ENCODE results near the gene CREB5. TPM values are rescaled to one million over a fixed set of nuclear protein-coding genes. Genes with fewer than 3 reads are reported as not detected.

The CREB5 gene
- total RNA-seq, 1 experiment from 2014 or later, result 5.2 TPM

- Histone ChIP-seq H2AFZ (ENCODE audit: low read length) (no peak overlapping the region), H3K4me2 (ENCODE audit: low read length) (no peak overlapping the region), H4K20me1 (ENCODE audit: low read length) (no peaks in the 10 kb centered on the region), H3K4me1 (ENCODE audit: insufficient read depth, low read length) (peaks cover 15% of the 10 kb centered on the region), H3K79me2 (ENCODE audit: low read length) (no peaks in the 10 kb centered on the region), H3K9ac (ENCODE audit: low read length) (no peak overlapping the region), H3K36me3 (ENCODE audit: low read depth, low read length) (no peaks in the 10 kb centered on the region), H3K9me3 (ENCODE audit: low read length) (no peaks in the 10 kb centered on the region), H3K27me3 (ENCODE audit: low read length) (no peaks in the 10 kb centered on the region), H3K9me2 (replicated peaks; ENCODE audit: low read length) (no peaks in the 10 kb centered on the region), H3K27ac (ENCODE audit: low read length) (no peak overlapping the region), H3F3A (ENCODE audit: low read length, unreplicated experiment) (no peaks in the 10 kb centered on the region), H3K4me3 (ENCODE audit: low read length) (no peak overlapping the region)
- intact Hi-C loops (cut with micrococcal nuclease), result no loop called here
- no TSS peak for BruUV-seq (replicated peaks)
- ChIA-PET CTCF (no interaction called here), POLR2A (ENCODE audit: unreplicated experiment) (no interaction called here)
- TF ChIP-seq EZH2 (IDR thresholded peaks at IDR 0.05; ENCODE audit: low read length, unreplicated experiment) (no peak), EZH2phosphoT487 (IDR thresholded peaks at IDR 0.05; ENCODE audit: borderline replicate concordance, low read length) (no peak), CTCF (conservative IDR thresholded peaks at IDR 0.05; ENCODE audit: low read depth, low read length) (no peak)
- DNase-seq (no peak), ATAC-seq (no peak)
Measured at GRCh38 chr7:28591725-28592349, 179.5 kb downstream of the CREB5 start.

GRCh38 chr7:28592861-28593260 lies 180.5 kb downstream of the CREB5 start:
- no peak overlapping the region for H3K4me2 ChIP-seq (ENCODE audit: low read length)
- H3K27ac ChIP-seq (ENCODE audit: low read length), result no peak overlapping the region
- peaks cover 5% of the 10 kb centered on the region for H3K4me1 ChIP-seq (ENCODE audit: insufficient read depth, low read length)
- H3K9ac ChIP-seq (ENCODE audit: low read length), result no peak overlapping the region
- CTCF ChIA-PET, result no interaction called here
- no peak for DNase-seq
- H3K9me2 ChIP-seq (replicated peaks; ENCODE audit: low read length), result no peaks in the 10 kb centered on the region
- no peak overlapping the region for H3K4me3 ChIP-seq (ENCODE audit: low read length)
- ATAC-seq, result no peak
- no peaks in the 10 kb centered on the region for H4K20me1 ChIP-seq (ENCODE audit: low read length)
- H3K9me3 ChIP-seq (ENCODE audit: low read length), result no peaks in the 10 kb centered on the region
- H2AFZ ChIP-seq (ENCODE audit: low read length), result no peak overlapping the region
- POLR2A ChIA-PET (ENCODE audit: unreplicated experiment), result no interaction called here
- no peaks in the 10 kb centered on the region for H3K27me3 ChIP-seq (ENCODE audit: low read length)
- no peaks in the 10 kb centered on the region for H3K36me3 ChIP-seq (ENCODE audit: low read depth, low read length)
- intact Hi-C loops (cut with micrococcal nuclease), result no loop called here
- BruUV-seq (replicated peaks), result no TSS peak
- TF ChIP-seq EZH2phosphoT487 (IDR thresholded peaks at IDR 0.05; ENCODE audit: borderline replicate concordance, low read length) (no peak), CTCF (conservative IDR thresholded peaks at IDR 0.05; ENCODE audit: low read depth, low read length) (no peak), EZH2 (IDR thresholded peaks at IDR 0.05; ENCODE audit: low read length, unreplicated experiment) (no peak)
- H3F3A ChIP-seq (ENCODE audit: low read length, unreplicated experiment), result no peaks in the 10 kb centered on the region
- no peaks in the 10 kb centered on the region for H3K79me2 ChIP-seq (ENCODE audit: low read length)

- Histone ChIP-seq H3K27ac (ENCODE audit: low read length) (no peak overlapping the region), H2AFZ (ENCODE audit: low read length) (no peak overlapping the region), H3K9me3 (ENCODE audit: low read length) (no peaks in the 10 kb centered on the region), H3K4me1 (ENCODE audit: insufficient read depth, low read length) (no peaks in the 10 kb centered on the region), H3F3A (ENCODE audit: low read length, unreplicated experiment) (no peaks in the 10 kb centered on the region), H3K9me2 (replicated peaks; ENCODE audit: low read length) (no peaks in the 10 kb centered on the region), H3K36me3 (ENCODE audit: low read depth, low read length) (no peaks in the 10 kb centered on the region), H3K4me2 (ENCODE audit: low read length) (no peak overlapping the region), H3K4me3 (ENCODE audit: low read length) (no peak overlapping the region), H3K79me2 (ENCODE audit: low read length) (no peaks in the 10 kb centered on the region), H3K9ac (ENCODE audit: low read length) (no peak overlapping the region), H3K27me3 (ENCODE audit: low read length) (no peaks in the 10 kb centered on the region), H4K20me1 (ENCODE audit: low read length) (no peaks in the 10 kb centered on the region)
- BruUV-seq (replicated peaks), result no TSS peak
- ChIA-PET POLR2A (ENCODE audit: unreplicated experiment) (no interaction called here), CTCF (no interaction called here)
- ATAC-seq (no peak), DNase-seq (no peak)
- no peak for TF ChIP-seq EZH2phosphoT487 (IDR thresholded peaks at IDR 0.05; ENCODE audit: borderline replicate concordance, low read length)
- no peak for TF ChIP-seq CTCF (conservative IDR thresholded peaks at IDR 0.05; ENCODE audit: low read depth, low read length)
- TF ChIP-seq EZH2 (IDR thresholded peaks at IDR 0.05; ENCODE audit: low read length, unreplicated experiment), result no peak
- intact Hi-C loops (cut with micrococcal nuclease), result no loop called here
Measured at GRCh38 chr7:28595076-28595475, 182.8 kb downstream of the CREB5 start.

Data from PC-3 (cell line).